ENCODE data around the gene GEMIN5. TPM values are rescaled to one million over a fixed set of nuclear protein-coding genes. Genes with fewer than 3 reads are reported as not detected.

Gene GEMIN5
- total and polyA plus RNA-seq, 2 of the 13 experiments (the other 11 are each of a cell fraction or from before 2014, with no cell fraction given) = 6.6 to 28.6 TPM

DNA sequence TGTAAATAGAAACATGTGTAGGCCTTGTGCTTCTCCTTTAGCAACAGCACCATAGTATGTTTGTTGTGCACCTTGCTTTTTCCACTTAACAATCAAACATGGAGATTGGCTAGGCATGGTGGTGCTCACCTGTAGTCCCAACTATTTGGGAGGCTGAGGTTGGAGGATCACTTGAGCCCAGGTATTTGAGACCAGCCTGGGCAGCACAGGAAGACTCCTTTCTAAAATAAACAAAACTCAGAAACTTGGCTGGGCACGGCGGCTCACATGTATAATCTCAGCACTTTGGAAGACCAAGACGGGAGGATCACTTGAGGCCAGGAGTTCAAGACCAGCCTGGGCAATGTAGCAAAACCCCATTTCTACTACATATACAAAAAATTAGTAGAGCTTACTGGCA is 86.7 kb downstream of the GEMIN5 start:
- in situ Hi-C loops (cut with HindIII; ENCODE audit: extremely low pct_ligation_motif_present, low pct_unique_long_range_greater_than_20kb) = no loop called here
- Histone ChIP-seq H3K4me2 (ENCODE audit: low read depth, low read length) (peak overlapping the region; percentile 78), H2AFZ (ENCODE audit: low read length) (no peak overlapping the region), H3K4me1 (ENCODE audit: insufficient read depth, low read length) (peaks cover 58% of the 10 kb centered on the region), H4K20me1 (ENCODE audit: insufficient read depth, low read length) (no peaks in the 10 kb centered on the region), H3K4me3 (replicated peaks in 1 of 3; ENCODE audit: insufficient read depth in 1 of 3, low read depth in 2 of 3, low read length in 3 of 3) (peak overlapping the region in 1 of 3 experiments; percentile 72; a peak in 1 of 6 replicates), H3K36me3 (replicated peaks in 1 of 2; ENCODE audit: control insufficient read depth in 1 of 2, insufficient read depth in 2 of 2, low read length in 2 of 2) (no peaks in the 10 kb centered on the region), H3K79me2 (ENCODE audit: insufficient read depth, low read length) (peaks cover 7% of the 10 kb centered on the region), H3K9me3 (ENCODE audit: low read length) (no peaks in the 10 kb centered on the region), H3K27me3 (ENCODE audit: control insufficient read depth in 1 of 2, insufficient read depth in 2 of 2, low read length in 2 of 2) (no peaks in the 10 kb centered on the region), H3K27ac (ENCODE audit: extremely low read length, insufficient read depth, low read length) (peak overlapping the region; percentile 68), H3K9ac (ENCODE audit: insufficient read depth, low read depth, low read length) (0 out of 2 replicates have a peak overlapping the region, but pooled peaks have one; percentile 72)
- no TSS peak for BruUV-seq (replicated peaks)
- CTCF ChIA-PET (ENCODE audit: low intra/inter-chr PET ratio, low total read pairs) = no interaction called here
- no peak for ATAC-seq
- 87% methylated on average over 3 of the region's 3 CpGs for WGBS (ENCODE audit: low lambda C conversion rate)
- intact Hi-C loops (cut with micrococcal nuclease; ENCODE audit: unreplicated experiment) = no loop called here
- TF ChIP-seq, protein P1, sequence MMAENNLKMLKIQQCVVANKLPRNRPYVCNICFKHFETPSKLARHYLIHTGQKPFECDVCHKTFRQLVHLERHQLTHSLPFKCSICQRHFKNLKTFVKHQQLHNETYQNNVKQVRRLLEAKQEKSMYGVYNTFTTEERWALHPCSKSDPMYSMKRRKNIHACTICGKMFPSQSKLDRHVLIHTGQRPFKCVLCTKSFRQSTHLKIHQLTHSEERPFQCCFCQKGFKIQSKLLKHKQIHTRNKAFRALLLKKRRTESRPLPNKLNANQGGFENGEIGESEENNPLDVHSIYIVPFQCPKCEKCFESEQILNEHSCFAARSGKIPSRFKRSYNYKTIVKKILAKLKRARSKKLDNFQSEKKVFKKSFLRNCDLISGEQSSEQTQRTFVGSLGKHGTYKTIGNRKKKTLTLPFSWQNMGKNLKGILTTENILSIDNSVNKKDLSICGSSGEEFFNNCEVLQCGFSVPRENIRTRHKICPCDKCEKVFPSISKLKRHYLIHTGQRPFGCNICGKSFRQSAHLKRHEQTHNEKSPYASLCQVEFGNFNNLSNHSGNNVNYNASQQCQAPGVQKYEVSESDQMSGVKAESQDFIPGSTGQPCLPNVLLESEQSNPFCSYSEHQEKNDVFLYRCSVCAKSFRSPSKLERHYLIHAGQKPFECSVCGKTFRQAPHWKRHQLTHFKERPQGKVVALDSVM (CRISPR knock-in tag; IDR thresholded peaks at IDR 0.05) = peak; percentile 66
- no peak for TF ChIP-seq ZEB1 (IDR thresholded peaks at IDR 0.05; ENCODE audit: insufficient replicate concordance, low read depth)
- TF ChIP-seq ZNF460 (CRISPR knock-in tag; IDR thresholded peaks at IDR 0.05; ENCODE audit: borderline replicate concordance) = peak; percentile 42; the same call in 1 of the 2 replicates
- no peak for DNase-seq (ENCODE audit: low spot score)
- POLR2A ChIA-PET = interaction anchor here (1.1 kb wide), 2 partner anchors 14 to 17 kb away, joined by 5 to 14 read pairs; no protein-coding TSS in a partner anchor
- FAIRE-seq = no peak

DNA sequence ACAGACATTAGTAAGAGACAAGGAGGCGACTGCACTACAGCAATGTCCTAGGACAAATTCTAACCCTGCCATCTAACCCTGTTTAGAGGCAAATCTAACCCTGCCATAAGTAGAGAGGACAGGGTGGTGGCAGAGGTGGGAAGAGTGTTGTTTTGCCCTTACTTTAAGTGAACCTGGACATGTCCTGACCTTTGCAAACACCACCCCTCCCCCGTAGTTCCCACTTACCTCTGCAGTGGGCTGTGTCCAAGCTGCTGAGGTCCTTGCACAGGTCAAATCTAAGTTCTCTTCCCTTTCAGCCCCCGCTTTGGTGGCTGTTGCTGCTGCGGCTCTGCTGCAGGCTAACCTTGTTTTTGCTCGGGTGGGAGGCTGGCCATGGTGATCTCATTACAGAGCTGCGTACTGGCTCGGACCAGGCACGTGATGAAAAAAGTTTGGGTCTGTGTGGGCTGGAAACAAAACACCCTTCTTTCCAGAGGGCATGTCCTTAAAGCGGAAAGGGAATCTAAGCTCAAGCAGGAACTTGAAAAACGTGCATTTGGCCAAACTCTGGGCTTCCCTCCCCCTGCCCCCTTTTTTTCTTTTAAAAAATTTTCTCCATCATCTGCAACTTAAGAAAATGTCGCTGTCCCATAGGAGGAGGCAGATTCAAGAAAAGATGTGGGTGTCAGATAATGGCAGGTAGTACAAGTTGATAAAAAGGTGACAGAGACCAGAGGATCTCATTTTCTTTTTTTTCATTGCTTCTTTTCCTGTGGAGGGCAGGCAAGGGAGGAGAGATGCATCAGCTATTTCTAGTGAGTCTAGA is 87.6 kb downstream of the GEMIN5 start, which contains the start of gene FAXDC2:
Gene FAXDC2 (minus strand): TSS at position 349 of the 808 bp plus-strand sequence. CDS start 12,425 bp downstream, outside the sequence.
- peak; percentile 97 for ATAC-seq
- peaks cover 7% of the 10 kb centered on the region for H3K79me2 ChIP-seq (ENCODE audit: insufficient read depth, low read length)
- intact Hi-C loops (cut with micrococcal nuclease; ENCODE audit: unreplicated experiment) (no loop called here), in situ Hi-C loops (cut with HindIII; ENCODE audit: extremely low pct_ligation_motif_present, low pct_unique_long_range_greater_than_20kb) (no loop called here)
- no peaks in the 10 kb centered on the region for H3K36me3 ChIP-seq (replicated peaks in 1 of 2; ENCODE audit: control insufficient read depth in 1 of 2, insufficient read depth in 2 of 2, low read length in 2 of 2)
- H3K27ac ChIP-seq (ENCODE audit: extremely low read length, insufficient read depth, low read length) = peak within 1 kb of the TSS; percentile 68
- H3K27me3 ChIP-seq (ENCODE audit: control insufficient read depth in 1 of 2, insufficient read depth in 2 of 2, low read length in 2 of 2) = no peaks in the 10 kb centered on the region
- H2AFZ ChIP-seq (ENCODE audit: low read length) = peak within 1 kb of the TSS; percentile 31
- DNase-seq (ENCODE audit: low spot score) = peak; percentile 78
- POLR2A ChIA-PET = interaction anchor here (0.8 to 2.2 kb wide), 8 partner anchors 8 to 31 kb away, joined by 3 to 14 read pairs (median 5); partner anchors contain the start of gene CNOT8
- CTCF ChIA-PET (ENCODE audit: low intra/inter-chr PET ratio, low total read pairs) = no interaction called here
- WGBS (ENCODE audit: low lambda C conversion rate) = 3% methylated on average over 11 of the region's 11 CpGs
- peak within 1 kb of the TSS; percentile 72 to 78 (median 76) for H3K4me3 ChIP-seq (replicated peaks in 1 of 3; ENCODE audit: insufficient read depth in 1 of 3, low read depth in 2 of 3, low read length in 3 of 3)
- H3K4me2 ChIP-seq (ENCODE audit: low read depth, low read length) = peak within 1 kb of the TSS; percentile 78
- no TSS peak for BruUV-seq (replicated peaks)
- peak within 1 kb of the TSS; percentile 72 for H3K9ac ChIP-seq (ENCODE audit: insufficient read depth, low read depth, low read length)
- no peaks in the 10 kb centered on the region for H3K9me3 ChIP-seq (ENCODE audit: low read length)
- peak; percentile 77 for FAIRE-seq
- H3K4me1 ChIP-seq (ENCODE audit: insufficient read depth, low read length) = peaks cover 60% of the 10 kb centered on the region
- no peaks in the 10 kb centered on the region for H4K20me1 ChIP-seq (ENCODE audit: insufficient read depth, low read length)
- no peak for TF ChIP-seq ADNP (CRISPR knock-in tag; IDR thresholded peaks at IDR 0.05)
- TF ChIP-seq, protein P2, sequence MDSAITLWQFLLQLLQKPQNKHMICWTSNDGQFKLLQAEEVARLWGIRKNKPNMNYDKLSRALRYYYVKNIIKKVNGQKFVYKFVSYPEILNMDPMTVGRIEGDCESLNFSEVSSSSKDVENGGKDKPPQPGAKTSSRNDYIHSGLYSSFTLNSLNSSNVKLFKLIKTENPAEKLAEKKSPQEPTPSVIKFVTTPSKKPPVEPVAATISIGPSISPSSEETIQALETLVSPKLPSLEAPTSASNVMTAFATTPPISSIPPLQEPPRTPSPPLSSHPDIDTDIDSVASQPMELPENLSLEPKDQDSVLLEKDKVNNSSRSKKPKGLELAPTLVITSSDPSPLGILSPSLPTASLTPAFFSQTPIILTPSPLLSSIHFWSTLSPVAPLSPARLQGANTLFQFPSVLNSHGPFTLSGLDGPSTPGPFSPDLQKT (CRISPR knock-in tag; IDR thresholded peaks at IDR 0.05; ENCODE audit: borderline replicate concordance) = no peak
- TF ChIP-seq, protein P3, sequence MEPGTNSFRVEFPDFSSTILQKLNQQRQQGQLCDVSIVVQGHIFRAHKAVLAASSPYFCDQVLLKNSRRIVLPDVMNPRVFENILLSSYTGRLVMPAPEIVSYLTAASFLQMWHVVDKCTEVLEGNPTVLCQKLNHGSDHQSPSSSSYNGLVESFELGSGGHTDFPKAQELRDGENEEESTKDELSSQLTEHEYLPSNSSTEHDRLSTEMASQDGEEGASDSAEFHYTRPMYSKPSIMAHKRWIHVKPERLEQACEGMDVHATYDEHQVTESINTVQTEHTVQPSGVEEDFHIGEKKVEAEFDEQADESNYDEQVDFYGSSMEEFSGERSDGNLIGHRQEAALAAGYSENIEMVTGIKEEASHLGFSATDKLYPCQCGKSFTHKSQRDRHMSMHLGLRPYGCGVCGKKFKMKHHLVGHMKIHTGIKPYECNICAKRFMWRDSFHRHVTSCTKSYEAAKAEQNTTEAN (CRISPR knock-in tag; conservative IDR thresholded peaks at IDR 0.05) = no peak

All from HepG2 (cell line).